ENCODE measurements around the gene TRAF1. TPM values are rescaled to one million over a fixed set of nuclear protein-coding genes. Genes with fewer than 3 reads are reported as not detected.

TRAF1 gene
- total RNA-seq, 2 experiments from 2014 or later, result 60.3 to 61.7 TPM

- peaks cover 69% of the 10 kb centered on the region for H3K4me1 Mint-ChIP-seq (ENCODE audit: low read depth)
Measured at GRCh38 chr9:120891245-120891883, 35.2 kb downstream of the TRAF1 start.

GRCh38 chr9:120890320-120891244 is 36.0 kb downstream of the TRAF1 start:
- Mint-ChIP-seq H3K9me3 (no peaks in the 10 kb centered on the region), H3K4me1 (ENCODE audit: low read depth) (peaks cover 77% of the 10 kb centered on the region), H3K27ac (peak overlapping the region; percentile 98), H3K4me3 (peak overlapping the region; percentile 84), H3K27me3 (no peaks in the 10 kb centered on the region), H3K36me3 (ENCODE audit: low read depth) (no peaks in the 10 kb centered on the region)
- ATAC-seq (ENCODE audit: poor library complexity) (peak; percentile 46), DNase-seq (peak in 6 of 14 experiments; percentile 38 to 87 (median 74))
- H3K9me3 ChIP-seq (ENCODE audit: control insufficient read depth in 1 of 2, insufficient read depth in 1 of 2, low read length in 2 of 2), result no peaks in the 10 kb centered on the region
- H3K36me3 ChIP-seq (ENCODE audit: insufficient read depth, low read length), result no peaks in the 10 kb centered on the region
- CTCF ChIA-PET, result interaction anchor here (1.0 to 4.1 kb wide), 6 partner anchors 13 to 91 kb away, joined by 3 to 23 read pairs (median 12); partner anchors contain the start of gene PHF19
- no peaks in the 10 kb centered on the region for H3K27me3 ChIP-seq (ENCODE audit: control insufficient read depth in 1 of 2, insufficient read depth in 2 of 2, low read length in 2 of 2)
- TF ChIP-seq, protein P1, sequence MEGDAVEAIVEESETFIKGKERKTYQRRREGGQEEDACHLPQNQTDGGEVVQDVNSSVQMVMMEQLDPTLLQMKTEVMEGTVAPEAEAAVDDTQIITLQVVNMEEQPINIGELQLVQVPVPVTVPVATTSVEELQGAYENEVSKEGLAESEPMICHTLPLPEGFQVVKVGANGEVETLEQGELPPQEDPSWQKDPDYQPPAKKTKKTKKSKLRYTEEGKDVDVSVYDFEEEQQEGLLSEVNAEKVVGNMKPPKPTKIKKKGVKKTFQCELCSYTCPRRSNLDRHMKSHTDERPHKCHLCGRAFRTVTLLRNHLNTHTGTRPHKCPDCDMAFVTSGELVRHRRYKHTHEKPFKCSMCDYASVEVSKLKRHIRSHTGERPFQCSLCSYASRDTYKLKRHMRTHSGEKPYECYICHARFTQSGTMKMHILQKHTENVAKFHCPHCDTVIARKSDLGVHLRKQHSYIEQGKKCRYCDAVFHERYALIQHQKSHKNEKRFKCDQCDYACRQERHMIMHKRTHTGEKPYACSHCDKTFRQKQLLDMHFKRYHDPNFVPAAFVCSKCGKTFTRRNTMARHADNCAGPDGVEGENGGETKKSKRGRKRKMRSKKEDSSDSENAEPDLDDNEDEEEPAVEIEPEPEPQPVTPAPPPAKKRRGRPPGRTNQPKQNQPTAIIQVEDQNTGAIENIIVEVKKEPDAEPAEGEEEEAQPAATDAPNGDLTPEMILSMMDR (IDR thresholded peaks at IDR 0.05), result no peak
- intact Hi-C loops (cut with DNase I, micrococcal nuclease), result loop anchor here (1.0 to 5.0 kb wide), 5 partner anchors 11 to 44 kb away; partner anchors contain the start of gene TRAF1 (in 1 of the 2)
- H3K27ac ChIP-seq (ENCODE audit: low read depth in 1 of 2, low read length in 2 of 2), result peak overlapping the region; percentile 86 to 88
- peaks cover 75% of the 10 kb centered on the region for H3K4me1 ChIP-seq (ENCODE audit: insufficient read depth, low read length)
- peak overlapping the region; percentile 17 for H3K4me3 ChIP-seq (ENCODE audit: low read length)
- POLR2A ChIA-PET, result interaction anchor here (0.6 to 36.2 kb wide), 17 partner anchors 7 to 456 kb away, joined by 3 to 1343 read pairs (median 15); partner anchors contain the start of genes FBXW2, PHF19, PSMD5 and RAB14

More at GRCh38 chr9:120891245-120891883, 35.2 kb downstream of the TRAF1 start:
- Mint-ChIP-seq H3K27me3 (no peaks in the 10 kb centered on the region), H3K4me3 (peak overlapping the region; percentile 69), H3K9me3 (no peaks in the 10 kb centered on the region), H3K27ac (peak overlapping the region; percentile 98), H3K36me3 (ENCODE audit: low read depth) (no peaks in the 10 kb centered on the region)
- DNase-seq, result peak in 13 of 14 experiments; percentile 60 to 88 (median 74)
- Histone ChIP-seq H3K27me3 (ENCODE audit: control insufficient read depth in 1 of 2, insufficient read depth in 2 of 2, low read length in 2 of 2) (no peaks in the 10 kb centered on the region), H3K27ac (ENCODE audit: low read depth in 1 of 2, low read length in 2 of 2) (peak overlapping the region; percentile 86 to 88), H3K36me3 (ENCODE audit: insufficient read depth, low read length) (no peaks in the 10 kb centered on the region), H3K9me3 (ENCODE audit: control insufficient read depth in 1 of 2, insufficient read depth in 1 of 2, low read length in 2 of 2) (no peaks in the 10 kb centered on the region), H3K4me1 (ENCODE audit: insufficient read depth, low read length) (peaks cover 83% of the 10 kb centered on the region), H3K4me3 (ENCODE audit: low read length) (no peak overlapping the region)
- POLR2A ChIA-PET, result interaction anchor here (0.6 to 36.2 kb wide), 13 partner anchors 8 to 311 kb away, joined by 3 to 1343 read pairs (median 21); partner anchors contain the start of genes FBXW2, PHF19, PSMD5 and TRAF1
- TF ChIP-seq, protein P1 (IDR thresholded peaks at IDR 0.05), result no peak
- CTCF ChIA-PET, result interaction anchor here (0.6 to 4.1 kb wide), 9 partner anchors 13 to 90 kb away, joined by 3 to 23 read pairs (median 4); partner anchors contain the start of gene PHF19
- peak; percentile 67 for ATAC-seq (ENCODE audit: poor library complexity)
- intact Hi-C loops (cut with DNase I, micrococcal nuclease), result loop anchor here (2.0 to 5.0 kb wide), 2 partner anchors 36 to 45 kb away; partner anchors contain the start of gene TRAF1 (in 1 of the 2)

Measured in CD4-positive, alpha-beta T cell (primary cell).